Fibroblast of lung (primary cell): ENCODE results near the gene ATP6V0B.

ENCODE experiments used
- EZH2 ChIP-seq: IDR thresholded peaks from 2 replicates; pipeline ENCODE4 v1.5.1; 2012; ENCODE audit warnings: low read length, control low read depth, mild to moderate bottlenecking; ENCODE audit errors: missing control alignments
- TF ChIP-seq, protein P1 (sequence below), 2 donors: IDR thresholded peaks in 1 of 2; conservative IDR thresholded peaks in 1 of 2; 1 replicate in 1 of 2; 2 replicates in 1 of 2; pipeline ENCODE4 v1.5.1; 2011 to 2012; ENCODE audit warnings: low read length in 2 of 2, control low read depth in 1 of 2, inconsistent platforms in 1 of 2, low read depth in 1 of 2, mild to moderate bottlenecking in 1 of 2

- TF ChIP-seq EZH2: no peak
- TF ChIP-seq, protein P1, sequence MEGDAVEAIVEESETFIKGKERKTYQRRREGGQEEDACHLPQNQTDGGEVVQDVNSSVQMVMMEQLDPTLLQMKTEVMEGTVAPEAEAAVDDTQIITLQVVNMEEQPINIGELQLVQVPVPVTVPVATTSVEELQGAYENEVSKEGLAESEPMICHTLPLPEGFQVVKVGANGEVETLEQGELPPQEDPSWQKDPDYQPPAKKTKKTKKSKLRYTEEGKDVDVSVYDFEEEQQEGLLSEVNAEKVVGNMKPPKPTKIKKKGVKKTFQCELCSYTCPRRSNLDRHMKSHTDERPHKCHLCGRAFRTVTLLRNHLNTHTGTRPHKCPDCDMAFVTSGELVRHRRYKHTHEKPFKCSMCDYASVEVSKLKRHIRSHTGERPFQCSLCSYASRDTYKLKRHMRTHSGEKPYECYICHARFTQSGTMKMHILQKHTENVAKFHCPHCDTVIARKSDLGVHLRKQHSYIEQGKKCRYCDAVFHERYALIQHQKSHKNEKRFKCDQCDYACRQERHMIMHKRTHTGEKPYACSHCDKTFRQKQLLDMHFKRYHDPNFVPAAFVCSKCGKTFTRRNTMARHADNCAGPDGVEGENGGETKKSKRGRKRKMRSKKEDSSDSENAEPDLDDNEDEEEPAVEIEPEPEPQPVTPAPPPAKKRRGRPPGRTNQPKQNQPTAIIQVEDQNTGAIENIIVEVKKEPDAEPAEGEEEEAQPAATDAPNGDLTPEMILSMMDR (conservative IDR thresholded peaks at IDR 0.05 in 1 of 2, IDR thresholded peaks at IDR 0.05 in 1 of 2; ENCODE audit: low read depth in 1 of 2, low read length in 2 of 2): no peak
Measured at GRCh38 chr1:43976045-43976444, 1.3 kb downstream of the ATP6V0B start.
